Panc1 (cell line): Measurements from ENCODE around the gene PDYN.

Source experiments
- POLR2AphosphoS5 ChIP-seq: IDR thresholded peaks from 2 replicates; pipeline ENCODE4 v1.6.1; 2012; ENCODE audit warnings: mild to moderate bottlenecking, low read depth, low read length, moderate library complexity
- TF ChIP-seq, protein P1 (sequence below): fragments of 450-650 bp; IDR thresholded peaks from 2 replicates; pipeline ENCODE4 v1.5.1; 2017; ENCODE audit warnings: mild to moderate bottlenecking

DNA sequence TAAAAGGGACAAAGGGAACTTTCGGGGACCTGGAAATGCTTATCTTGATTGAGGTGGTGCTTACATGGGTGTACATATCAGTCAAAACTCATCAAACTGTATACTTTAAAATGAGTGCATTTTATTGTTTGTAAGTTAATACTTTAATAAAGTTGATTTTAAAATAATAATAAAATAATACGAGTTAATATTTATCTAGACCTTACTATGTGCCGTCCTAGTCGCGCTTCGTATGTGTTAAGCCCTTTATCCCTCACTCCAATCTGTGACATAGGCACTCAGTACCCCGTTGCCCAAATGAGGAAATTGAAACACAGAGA is 47.5 kb downstream of the PDYN start:
- TF ChIP-seq POLR2AphosphoS5, result no peak
- TF ChIP-seq, protein P1, sequence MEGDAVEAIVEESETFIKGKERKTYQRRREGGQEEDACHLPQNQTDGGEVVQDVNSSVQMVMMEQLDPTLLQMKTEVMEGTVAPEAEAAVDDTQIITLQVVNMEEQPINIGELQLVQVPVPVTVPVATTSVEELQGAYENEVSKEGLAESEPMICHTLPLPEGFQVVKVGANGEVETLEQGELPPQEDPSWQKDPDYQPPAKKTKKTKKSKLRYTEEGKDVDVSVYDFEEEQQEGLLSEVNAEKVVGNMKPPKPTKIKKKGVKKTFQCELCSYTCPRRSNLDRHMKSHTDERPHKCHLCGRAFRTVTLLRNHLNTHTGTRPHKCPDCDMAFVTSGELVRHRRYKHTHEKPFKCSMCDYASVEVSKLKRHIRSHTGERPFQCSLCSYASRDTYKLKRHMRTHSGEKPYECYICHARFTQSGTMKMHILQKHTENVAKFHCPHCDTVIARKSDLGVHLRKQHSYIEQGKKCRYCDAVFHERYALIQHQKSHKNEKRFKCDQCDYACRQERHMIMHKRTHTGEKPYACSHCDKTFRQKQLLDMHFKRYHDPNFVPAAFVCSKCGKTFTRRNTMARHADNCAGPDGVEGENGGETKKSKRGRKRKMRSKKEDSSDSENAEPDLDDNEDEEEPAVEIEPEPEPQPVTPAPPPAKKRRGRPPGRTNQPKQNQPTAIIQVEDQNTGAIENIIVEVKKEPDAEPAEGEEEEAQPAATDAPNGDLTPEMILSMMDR, result no peak
